Measurements from ENCODE around the gene C2orf81.
"Not testable (repeated sequence)": the region's sequence is repeated elsewhere in the genome, so short reads cannot be mapped to it uniquely, and the experiment has no call there.

Gene C2orf81

GRCh38 chr2:74421221-74421870 lies at the start of gene C2orf81, which contains the start of gene WDR54:
TSS of gene C2orf81 (minus strand) at chr2:74421619. CDS start at chr2:74421560, 59 bp downstream.
TSS of gene WDR54 (plus strand) at chr2:74421730. CDS start at chr2:74422154, 424 bp downstream.
- Mint-ChIP-seq H3K27me3 (ENCODE audit: low read depth) (peaks cover 4% of the 10 kb centered on the region), H3K27ac (peak within 1 kb of the TSS; percentile 99), H3K4me3 (peak within 1 kb of the TSS; percentile 99), H3K36me3 (ENCODE audit: low read depth) (peaks cover 6% of the 10 kb centered on the region), H3K9me3 (no peaks in the 10 kb centered on the region), H3K4me1 (ENCODE audit: low read depth) (peaks cover 31% of the 10 kb centered on the region)

- not testable (repeated sequence) for H3K9me3 Mint-ChIP-seq; H3K27me3 Mint-ChIP-seq (ENCODE audit: low read depth)
- H3K4me3 Mint-ChIP-seq = peak overlapping the region; percentile 66
- H3K27ac Mint-ChIP-seq = peak overlapping the region; percentile 68
- peaks cover 25% of the 10 kb centered on the region for H3K4me1 Mint-ChIP-seq (ENCODE audit: low read depth)
- H3K36me3 Mint-ChIP-seq (ENCODE audit: low read depth) = peaks cover 24% of the 10 kb centered on the region
Measured at GRCh38 chr2:74470742-74471141, 49.3 kb upstream of the C2orf81 start.

- Mint-ChIP-seq H3K27me3 (ENCODE audit: low read depth) (no peaks in the 10 kb centered on the region), H3K36me3 (ENCODE audit: low read depth) (peaks cover 15% of the 10 kb centered on the region), H3K4me1 (ENCODE audit: low read depth) (peaks cover 20% of the 10 kb centered on the region), H3K4me3 (peak overlapping the region; percentile 99), H3K27ac (peak overlapping the region; percentile 77), H3K9me3 (no peaks in the 10 kb centered on the region)
Measured at GRCh38 chr2:74464406-74464805, 43.0 kb upstream of the C2orf81 start.

- Mint-ChIP-seq H3K4me1 (ENCODE audit: low read depth) (peaks cover 27% of the 10 kb centered on the region), H3K27me3 (ENCODE audit: low read depth) (no peaks in the 10 kb centered on the region), H3K36me3 (ENCODE audit: low read depth) (peaks cover 16% of the 10 kb centered on the region), H3K27ac (peak overlapping the region; percentile 31), H3K4me3 (peak overlapping the region; percentile 41), H3K9me3 (no peaks in the 10 kb centered on the region)
Measured at GRCh38 chr2:74462786-74463105, 41.3 kb upstream of the C2orf81 start.

- Mint-ChIP-seq H3K9me3 (no peaks in the 10 kb centered on the region), H3K27ac (no peak overlapping the region), H3K4me1 (ENCODE audit: low read depth) (peaks cover 28% of the 10 kb centered on the region), H3K27me3 (ENCODE audit: low read depth) (no peaks in the 10 kb centered on the region), H3K4me3 (no peak overlapping the region), H3K36me3 (ENCODE audit: low read depth) (peaks cover 17% of the 10 kb centered on the region)
Measured at GRCh38 chr2:74462054-74462785, 40.8 kb upstream of the C2orf81 start.

GRCh38 chr2:74461187-74462053 lies 40.0 kb upstream of the C2orf81 start:
- Mint-ChIP-seq H3K27ac (no peak overlapping the region), H3K4me3 (no peak overlapping the region), H3K27me3 (ENCODE audit: low read depth) (no peaks in the 10 kb centered on the region), H3K36me3 (ENCODE audit: low read depth) (peaks cover 21% of the 10 kb centered on the region), H3K4me1 (ENCODE audit: low read depth) (peaks cover 35% of the 10 kb centered on the region), H3K9me3 (no peaks in the 10 kb centered on the region)

- not testable (repeated sequence) for H3K27me3 Mint-ChIP-seq (ENCODE audit: low read depth); H3K9me3 Mint-ChIP-seq
- Mint-ChIP-seq H3K4me3 (peak overlapping the region; percentile 94), H3K27ac (peak overlapping the region; percentile 26), H3K36me3 (ENCODE audit: low read depth) (peaks cover 28% of the 10 kb centered on the region), H3K4me1 (ENCODE audit: low read depth) (peaks cover 37% of the 10 kb centered on the region)
Measured at GRCh38 chr2:74460187-74460586, 38.8 kb upstream of the C2orf81 start.

GRCh38 chr2:74459503-74460118 lies 38.2 kb upstream of the C2orf81 start:
- H3K4me3 Mint-ChIP-seq = peak overlapping the region; percentile 94
- peak overlapping the region; percentile 66 for H3K27ac Mint-ChIP-seq
- H3K4me1 Mint-ChIP-seq (ENCODE audit: low read depth) = peaks cover 41% of the 10 kb centered on the region
- H3K9me3 Mint-ChIP-seq; H3K27me3 Mint-ChIP-seq (ENCODE audit: low read depth): not testable (repeated sequence)
- peaks cover 32% of the 10 kb centered on the region for H3K36me3 Mint-ChIP-seq (ENCODE audit: low read depth)

GRCh38 chr2:74458938-74459363 lies 37.5 kb upstream of the C2orf81 start:
- Mint-ChIP-seq H3K4me3 (peak overlapping the region; percentile 94), H3K27ac (peak overlapping the region; percentile 99), H3K4me1 (ENCODE audit: low read depth) (peaks cover 42% of the 10 kb centered on the region), H3K27me3 (ENCODE audit: low read depth) (no peaks in the 10 kb centered on the region), H3K36me3 (ENCODE audit: low read depth) (peaks cover 32% of the 10 kb centered on the region), H3K9me3 (no peaks in the 10 kb centered on the region)

GRCh38 chr2:74458132-74458937 lies 36.9 kb upstream of the C2orf81 start, which contains the start of gene WBP1:
TSS of gene WBP1 (plus strand) at chr2:74458438. CDS start at chr2:74458603, 165 bp downstream.
- peaks cover 42% of the 10 kb centered on the region for H3K4me1 Mint-ChIP-seq (ENCODE audit: low read depth)
- H3K27me3 Mint-ChIP-seq (ENCODE audit: low read depth) = no peaks in the 10 kb centered on the region
- H3K27ac Mint-ChIP-seq = peak within 1 kb of the TSS; percentile 99
- peaks cover 32% of the 10 kb centered on the region for H3K36me3 Mint-ChIP-seq (ENCODE audit: low read depth)
- H3K9me3 Mint-ChIP-seq = no peaks in the 10 kb centered on the region
- H3K4me3 Mint-ChIP-seq = peak within 1 kb of the TSS; percentile 94

- no peaks in the 10 kb centered on the region for H3K9me3 Mint-ChIP-seq
- H3K27ac Mint-ChIP-seq = peak overlapping the region; percentile 99
- H3K36me3 Mint-ChIP-seq (ENCODE audit: low read depth) = peaks cover 27% of the 10 kb centered on the region
- peaks cover 47% of the 10 kb centered on the region for H3K4me1 Mint-ChIP-seq (ENCODE audit: low read depth)
- peak overlapping the region; percentile 94 for H3K4me3 Mint-ChIP-seq
- H3K27me3 Mint-ChIP-seq (ENCODE audit: low read depth) = no peaks in the 10 kb centered on the region
Measured at GRCh38 chr2:74457549-74458131, 36.2 kb upstream of the C2orf81 start.

- H3K4me3 Mint-ChIP-seq = peak overlapping the region; percentile 94
- peaks cover 24% of the 10 kb centered on the region for H3K36me3 Mint-ChIP-seq (ENCODE audit: low read depth)
- peak overlapping the region; percentile 99 for H3K27ac Mint-ChIP-seq
- peaks cover 51% of the 10 kb centered on the region for H3K4me1 Mint-ChIP-seq (ENCODE audit: low read depth)
- H3K27me3 Mint-ChIP-seq (ENCODE audit: low read depth) = no peaks in the 10 kb centered on the region
- H3K9me3 Mint-ChIP-seq = no peaks in the 10 kb centered on the region
Measured at GRCh38 chr2:74457129-74457548, 35.7 kb upstream of the C2orf81 start.
